HEK293 (cell line): ENCODE data around the gene DPT.

Source experiments
- CTCF ChIA-PET: fragments of 350-600 bp; formaldehyde crosslinking; extraction: SDS; loops from one replicate; lab custom pipeline; 2021; ENCODE audit warnings: antibody characterized with exemption; lab: Yijun Ruan, JAX
- POLR2A ChIA-PET: fragments of 300-600 bp; formaldehyde crosslinking; extraction: SDS; loops from one replicate; lab custom pipeline; 2020; ENCODE audit warnings: antibody characterized with exemption, inconsistent platforms; lab: Yijun Ruan, JAX
- H3K27ac ChIP-seq: fragments of 200-500 bp; sonication (Bioruptor generic); 2 replicates; pipeline ENCODE4 v1.5.1; 2014; ENCODE audit warnings: low read depth, low read length, control low read depth, inconsistent platforms; ENCODE audit errors: extremely low read depth
- H3K36me3 ChIP-seq, 2 experiments: fragments of 200-500 bp in 1 of 2; sonication (Bioruptor generic) in 1 of 2; 1 replicate in 1 of 2; 2 replicates in 1 of 2; pipeline ENCODE4 v1.5.1; 2014 to 2017; ENCODE audit warnings: inconsistent platforms in 2 of 2, low read length in 2 of 2; ENCODE audit not compliant: control insufficient read depth in 2 of 2, insufficient read depth in 1 of 2
- H3K4me1 ChIP-seq: fragments of 200-500 bp; sonication (Bioruptor generic); 2 replicates; pipeline ENCODE4 v1.5.1; 2014; ENCODE audit warnings: mild to moderate bottlenecking, low read length, inconsistent platforms; ENCODE audit not compliant: control insufficient read depth, insufficient read depth
- H3K4me3 ChIP-seq: 2 replicates; pipeline ENCODE4 v1.5.1; 2011; ENCODE audit warnings: low read depth, mild to moderate bottlenecking, control low read depth, low read length, moderate library complexity
- H3K9me3 ChIP-seq: fragments of 200-500 bp; sonication (Bioruptor generic); 2 replicates; pipeline ENCODE4 v1.5.1; 2014; ENCODE audit warnings: low read depth, low read length, inconsistent platforms; ENCODE audit not compliant: control insufficient read depth, insufficient read depth
- CTCF ChIP-seq: fragments of 450-650 bp; formaldehyde crosslinking; IDR thresholded peaks from 2 replicates; pipeline ENCODE4 v1.5.1; 2016; ENCODE audit warnings: missing biosample characterization, missing genetic modification characterization
- GLI2 ChIP-seq: fragments of 450-650 bp; formaldehyde crosslinking; IDR thresholded peaks from 2 replicates; pipeline ENCODE4; 2017; ENCODE audit warnings: missing biosample characterization, missing genetic modification characterization, low read depth, borderline replicate concordance
- GLI4 ChIP-seq: fragments of 450-650 bp; formaldehyde crosslinking; IDR thresholded peaks from 2 replicates; pipeline ENCODE4 v1.5.1; 2016; ENCODE audit warnings: missing biosample characterization, missing genetic modification characterization
- GLIS2 ChIP-seq: fragments of 450-650 bp; formaldehyde crosslinking; IDR thresholded peaks from 2 replicates; pipeline ENCODE4 v1.5.1; 2016; ENCODE audit warnings: missing biosample characterization, missing genetic modification characterization
- KLF1 ChIP-seq: fragments of 450-650 bp; formaldehyde crosslinking; IDR thresholded peaks from 2 replicates; pipeline ENCODE4 v1.5.1; 2016; ENCODE audit warnings: missing biosample characterization, missing genetic modification characterization
- OVOL3 ChIP-seq: fragments of 450-650 bp; formaldehyde crosslinking; IDR thresholded peaks from 2 replicates; pipeline ENCODE4 v1.5.1; 2016; ENCODE audit warnings: missing biosample characterization, missing genetic modification characterization
- SP3 ChIP-seq: fragments of 450-650 bp; formaldehyde crosslinking; IDR thresholded peaks from 2 replicates; pipeline ENCODE4 v1.5.1; 2016; ENCODE audit warnings: missing biosample characterization, missing genetic modification characterization
- TSHZ1 ChIP-seq: fragments of 450-650 bp; formaldehyde crosslinking; IDR thresholded peaks from 2 replicates; pipeline ENCODE4 v1.5.1; 2016; ENCODE audit warnings: missing biosample characterization, missing genetic modification characterization, borderline replicate concordance
- ZNF132 ChIP-seq: fragments of 450-650 bp; formaldehyde crosslinking; IDR thresholded peaks from 2 replicates; pipeline ENCODE4 v1.5.1; 2017; ENCODE audit warnings: missing biosample characterization, missing genetic modification characterization, borderline replicate concordance
- ZNF354C ChIP-seq: fragments of 450-650 bp; formaldehyde crosslinking; IDR thresholded peaks from 2 replicates; pipeline ENCODE4 v1.5.1; 2016; ENCODE audit warnings: missing biosample characterization, missing genetic modification characterization, low read depth, borderline replicate concordance
- ZNF37A ChIP-seq: fragments of 450-650 bp; IDR thresholded peaks from 2 replicates; pipeline ENCODE4 v1.5.1; 2018; ENCODE audit warnings: missing biosample characterization, missing genetic modification characterization
- ZNF423 ChIP-seq: fragments of 450-650 bp; formaldehyde crosslinking; IDR thresholded peaks from 2 replicates; pipeline ENCODE4 v1.5.1; 2016; ENCODE audit warnings: missing biosample characterization, missing genetic modification characterization
- ZNF510 ChIP-seq: fragments of 450-650 bp; formaldehyde crosslinking; IDR thresholded peaks from 2 replicates; pipeline ENCODE4 v1.5.1; 2018; ENCODE audit warnings: mild to moderate bottlenecking, missing genetic modification characterization, missing biosample characterization; ENCODE audit not compliant: insufficient replicate concordance
- ZNF513 ChIP-seq: fragments of 450-650 bp; IDR thresholded peaks from 2 replicates; pipeline ENCODE4 v1.5.1; 2018; ENCODE audit warnings: missing biosample characterization, missing genetic modification characterization
- ZNF558 ChIP-seq: fragments of 450-650 bp; formaldehyde crosslinking; IDR thresholded peaks from 2 replicates; pipeline ENCODE4 v1.5.1; 2016; ENCODE audit warnings: missing biosample characterization, missing genetic modification characterization
- ZSCAN23 ChIP-seq: fragments of 450-650 bp; formaldehyde crosslinking; IDR thresholded peaks from 2 replicates; pipeline ENCODE4 v1.5.1; 2016; ENCODE audit warnings: missing biosample characterization, missing genetic modification characterization
- ZSCAN30 ChIP-seq: fragments of 450-650 bp; IDR thresholded peaks from 2 replicates; pipeline ENCODE4 v1.5.1; 2018; ENCODE audit warnings: missing biosample characterization, mild to moderate bottlenecking, missing genetic modification characterization, moderate library complexity
- ZSCAN5A ChIP-seq: fragments of 450-650 bp; formaldehyde crosslinking; IDR thresholded peaks from 2 replicates; pipeline ENCODE4 v1.5.1; 2016; ENCODE audit warnings: missing biosample characterization, missing genetic modification characterization
- TF ChIP-seq, protein P1 (sequence below): fragments of 450-650 bp; formaldehyde crosslinking; IDR thresholded peaks from 2 replicates; pipeline ENCODE4 v1.5.1; 2016; ENCODE audit warnings: missing biosample characterization, missing genetic modification characterization
- TF ChIP-seq, protein P2 (sequence below): fragments of 450-650 bp; formaldehyde crosslinking; IDR thresholded peaks from 2 replicates; pipeline ENCODE4 v1.5.1; 2017; ENCODE audit warnings: missing biosample characterization, missing genetic modification characterization
- TF ChIP-seq, protein P3 (sequence below): fragments of 450-650 bp; formaldehyde crosslinking; IDR thresholded peaks from 2 replicates; pipeline ENCODE4 v1.5.1; 2016; ENCODE audit warnings: missing biosample characterization, missing genetic modification characterization, low read depth
- TF ChIP-seq, protein P4 (sequence below): fragments of 450-650 bp; formaldehyde crosslinking; IDR thresholded peaks from 2 replicates; pipeline ENCODE4 v1.5.1; 2016; ENCODE audit warnings: missing biosample characterization, missing genetic modification characterization

DPT gene

GRCh38 chr1:168665975-168666374 is 63.0 kb downstream of the DPT start (continued):
- TF ChIP-seq CTCF (tag by site-specific recombination) = no peak
- TF ChIP-seq, protein P1, sequence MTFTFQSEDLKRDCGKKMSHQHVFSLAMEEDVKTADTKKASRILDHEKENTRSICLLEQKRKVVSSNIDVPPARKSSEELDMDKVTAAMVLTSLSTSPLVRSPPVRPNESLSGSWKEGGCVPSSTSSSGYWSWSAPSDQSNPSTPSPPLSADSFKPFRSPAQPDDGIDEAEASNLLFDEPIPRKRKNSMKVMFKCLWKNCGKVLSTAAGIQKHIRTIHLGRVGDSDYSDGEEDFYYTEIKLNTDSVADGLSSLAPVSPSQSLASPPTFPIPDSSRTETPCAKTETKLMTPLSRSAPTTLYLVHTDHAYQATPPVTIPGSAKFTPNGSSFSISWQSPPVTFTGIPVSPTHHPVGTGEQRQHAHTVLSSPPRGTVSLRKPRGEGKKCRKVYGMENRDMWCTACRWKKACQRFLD = no peak
- no peak for TF ChIP-seq SP3
- TF ChIP-seq GLI2 = no peak
- TF ChIP-seq OVOL3 (tag by site-specific recombination) = no peak
- TF ChIP-seq, protein P2, sequence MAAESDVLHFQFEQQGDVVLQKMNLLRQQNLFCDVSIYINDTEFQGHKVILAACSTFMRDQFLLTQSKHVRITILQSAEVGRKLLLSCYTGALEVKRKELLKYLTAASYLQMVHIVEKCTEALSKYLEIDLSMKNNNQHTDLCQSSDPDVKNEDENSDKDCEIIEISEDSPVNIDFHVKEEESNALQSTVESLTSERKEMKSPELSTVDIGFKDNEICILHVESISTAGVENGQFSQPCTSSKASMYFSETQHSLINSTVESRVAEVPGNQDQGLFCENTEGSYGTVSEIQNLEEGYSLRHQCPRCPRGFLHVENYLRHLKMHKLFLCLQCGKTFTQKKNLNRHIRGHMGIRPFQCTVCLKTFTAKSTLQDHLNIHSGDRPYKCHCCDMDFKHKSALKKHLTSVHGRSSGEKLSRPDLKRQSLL (tag by site-specific recombination) = no peak
- no peak for TF ChIP-seq KLF1
- TF ChIP-seq, all 188 proteins: peak for 0

DNA sequence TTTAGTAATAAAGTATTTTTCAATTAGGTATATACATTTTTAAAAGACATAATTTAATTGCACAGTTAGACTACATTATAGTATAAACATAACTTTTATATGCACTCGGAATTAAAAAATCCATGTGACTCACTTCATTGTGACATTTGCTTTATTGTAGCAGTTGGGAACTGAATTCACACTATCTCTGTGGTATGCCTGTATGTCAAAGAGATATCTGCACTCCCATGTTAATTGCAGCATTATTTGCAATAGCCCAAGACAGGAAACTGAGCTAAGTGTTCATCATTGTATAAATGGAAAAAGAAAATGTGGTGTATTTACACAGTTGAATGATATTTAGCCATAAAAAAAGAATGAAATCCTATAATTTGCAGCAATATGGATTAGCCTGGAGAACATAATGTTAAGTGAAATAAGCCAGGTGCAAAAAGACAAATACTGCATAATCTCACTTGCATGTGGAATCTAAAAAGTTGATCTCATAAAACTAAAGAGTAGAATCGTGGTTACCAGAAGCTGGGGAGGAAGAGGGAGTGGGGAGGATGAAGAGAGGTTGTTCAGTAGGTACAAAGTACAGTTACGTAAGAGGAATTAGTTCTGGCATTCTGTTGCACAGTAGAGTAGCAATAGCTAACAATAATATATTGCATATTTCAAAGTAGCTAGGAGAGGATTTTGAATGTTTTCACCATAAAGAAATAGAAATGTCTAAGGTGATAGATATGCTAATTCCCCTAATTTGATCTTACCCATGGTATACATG is 64.8 kb downstream of the DPT start:
- Histone ChIP-seq H3K27ac (no peak overlapping the region), H3K4me1 (no peaks in the 10 kb centered on the region), H3K9me3 (no peaks in the 10 kb centered on the region), H3K4me3 (no peak overlapping the region), H3K36me3 (no peaks in the 10 kb centered on the region)
- POLR2A ChIA-PET = no interaction called here
- CTCF ChIA-PET = interaction anchor here (0.6 to 0.7 kb wide), 2 partner anchors 23 to 126 kb away, joined by 3 to 5 read pairs; no protein-coding TSS in a partner anchor
- TF ChIP-seq TSHZ1 (tag by site-specific recombination) (no peak), ZSCAN30 (tag by site-specific recombination) (no peak), ZNF513 (tag by site-specific recombination) (no peak), GLIS2 (no peak), ZNF132 (tag by site-specific recombination) (no peak), ZNF558 (no peak), ZSCAN5A (tag by site-specific recombination) (no peak), ZNF510 (tag by site-specific recombination) (no peak), ZNF354C (tag by site-specific recombination) (no peak), ZNF37A (tag by site-specific recombination) (no peak), ZNF423 (tag by site-specific recombination) (no peak), GLI4 (no peak), ZSCAN23 (tag by site-specific recombination) (no peak)
- TF ChIP-seq, protein P3, sequence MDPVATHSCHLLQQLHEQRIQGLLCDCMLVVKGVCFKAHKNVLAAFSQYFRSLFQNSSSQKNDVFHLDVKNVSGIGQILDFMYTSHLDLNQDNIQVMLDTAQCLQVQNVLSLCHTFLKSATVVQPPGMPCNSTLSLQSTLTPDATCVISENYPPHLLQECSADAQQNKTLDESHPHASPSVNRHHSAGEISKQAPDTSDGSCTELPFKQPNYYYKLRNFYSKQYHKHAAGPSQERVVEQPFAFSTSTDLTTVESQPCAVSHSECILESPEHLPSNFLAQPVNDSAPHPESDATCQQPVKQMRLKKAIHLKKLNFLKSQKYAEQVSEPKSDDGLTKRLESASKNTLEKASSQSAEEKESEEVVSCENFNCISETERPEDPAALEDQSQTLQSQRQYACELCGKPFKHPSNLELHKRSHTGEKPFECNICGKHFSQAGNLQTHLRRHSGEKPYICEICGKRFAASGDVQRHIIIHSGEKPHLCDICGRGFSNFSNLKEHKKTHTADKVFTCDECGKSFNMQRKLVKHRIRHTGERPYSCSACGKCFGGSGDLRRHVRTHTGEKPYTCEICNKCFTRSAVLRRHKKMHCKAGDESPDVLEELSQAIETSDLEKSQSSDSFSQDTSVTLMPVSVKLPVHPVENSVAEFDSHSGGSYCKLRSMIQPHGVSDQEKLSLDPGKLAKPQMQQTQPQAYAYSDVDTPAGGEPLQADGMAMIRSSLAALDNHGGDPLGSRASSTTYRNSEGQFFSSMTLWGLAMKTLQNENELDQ (tag by site-specific recombination) = no peak
- TF ChIP-seq, protein P4, sequence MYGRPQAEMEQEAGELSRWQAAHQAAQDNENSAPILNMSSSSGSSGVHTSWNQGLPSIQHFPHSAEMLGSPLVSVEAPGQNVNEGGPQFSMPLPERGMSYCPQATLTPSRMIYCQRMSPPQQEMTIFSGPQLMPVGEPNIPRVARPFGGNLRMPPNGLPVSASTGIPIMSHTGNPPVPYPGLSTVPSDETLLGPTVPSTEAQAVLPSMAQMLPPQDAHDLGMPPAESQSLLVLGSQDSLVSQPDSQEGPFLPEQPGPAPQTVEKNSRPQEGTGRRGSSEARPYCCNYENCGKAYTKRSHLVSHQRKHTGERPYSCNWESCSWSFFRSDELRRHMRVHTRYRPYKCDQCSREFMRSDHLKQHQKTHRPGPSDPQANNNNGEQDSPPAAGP = no peak
